Testis (tissue), 2 donors: ENCODE results near the gene CRACDL.

Experiments used
- CTCF ChIP-seq, 3 experiments: fragments of 450-650 bp in 2 of 3; fragments of 200-600 bp in 1 of 3; sonication (generic) in 1 of 3; IDR thresholded peaks; one replicate each; pipeline ENCODE4 v1.5.1; 2016 to 2019; ENCODE audit warnings: antibody characterized with exemption in 3 of 3, mild to moderate bottlenecking in 2 of 3, moderate library complexity in 1 of 3
- POLR2A ChIP-seq: fragments of 450-650 bp; IDR thresholded peaks from one replicate; pipeline ENCODE4 v1.6.1; 2017; ENCODE audit warnings: antibody characterized with exemption, mild to moderate bottlenecking, moderate library complexity

GRCh38 chr2:98771264-98771663, 164.8 kb downstream of the CRACDL start:
- no peak for TF ChIP-seq CTCF (IDR thresholded peaks at IDR 0.05)
- no peak for TF ChIP-seq POLR2A
